Cardiac muscle cell (in vitro differentiated cells and primary cell): ENCODE results near the gene KNSTRN. TPM values are rescaled to one million over a fixed set of nuclear protein-coding genes. Genes with fewer than 3 reads are reported as not detected.

Experiments used
- DNase-seq, 2 donors: peaks; one replicate each; pipeline versions ENCODE4 v3.0.0 to v3.0.0-alpha.2; 2010 to 2017; ENCODE audit warnings: low read depth in 1 of 2, low spot score in 1 of 2
- H3K27ac ChIP-seq: fragments of 200-600 bp; sonication (generic); 2 replicates; pipeline ENCODE4 v1.5.1; 2016
- H3K27me3 ChIP-seq: fragments of 200-600 bp; sonication (generic); 2 replicates; pipeline ENCODE4 v1.6.0; 2016; ENCODE audit warnings: control low read depth
- H3K36me3 ChIP-seq: fragments of 200-600 bp; sonication (generic); 2 replicates; pipeline ENCODE4 v1.5.1; 2016; ENCODE audit warnings: control low read depth
- H3K4me1 ChIP-seq: fragments of 200-600 bp; sonication (generic); 2 replicates; pipeline ENCODE4 v1.8.1; 2017; ENCODE audit warnings: low read depth, mild to moderate bottlenecking, mixed run types
- H3K4me3 ChIP-seq: fragments of 200-600 bp; sonication (generic); 2 replicates; pipeline ENCODE4 v1.5.1; 2016; ENCODE audit warnings: mild to moderate bottlenecking
- H3K9me3 ChIP-seq: fragments of 200-600 bp; sonication (generic); 2 replicates; pipeline ENCODE4 v1.5.1; 2017; ENCODE audit warnings: low read depth, mild to moderate bottlenecking, control low read depth
- polyA plus RNA-seq: library from polyadenylated mRNA; unstranded; fragments of >200 nt; fragmentation: Nextera tagmentation; extraction: Ambion mirVana; gene quantifications from 2 replicates; pipeline ENCODE4 v1.2.1, GENCODE V29; 2016
- total RNA-seq: library from RNA; depleted of rRNA; stranded (reverse); fragments of >200 nt; gene quantifications from 2 replicates; pipeline ENCODE4 v1.2.3, GENCODE V29; 2016
- TF ChIP-seq, protein P1 (sequence below): IDR thresholded peaks from 2 replicates; pipeline ENCODE4 v1.5.1; 2012; ENCODE audit warnings: low read depth, mild to moderate bottlenecking, low read length

The KNSTRN gene
- total and polyA plus RNA-seq, 2 experiments from 2014 or later = 23.0 to 84.3 TPM

DNA sequence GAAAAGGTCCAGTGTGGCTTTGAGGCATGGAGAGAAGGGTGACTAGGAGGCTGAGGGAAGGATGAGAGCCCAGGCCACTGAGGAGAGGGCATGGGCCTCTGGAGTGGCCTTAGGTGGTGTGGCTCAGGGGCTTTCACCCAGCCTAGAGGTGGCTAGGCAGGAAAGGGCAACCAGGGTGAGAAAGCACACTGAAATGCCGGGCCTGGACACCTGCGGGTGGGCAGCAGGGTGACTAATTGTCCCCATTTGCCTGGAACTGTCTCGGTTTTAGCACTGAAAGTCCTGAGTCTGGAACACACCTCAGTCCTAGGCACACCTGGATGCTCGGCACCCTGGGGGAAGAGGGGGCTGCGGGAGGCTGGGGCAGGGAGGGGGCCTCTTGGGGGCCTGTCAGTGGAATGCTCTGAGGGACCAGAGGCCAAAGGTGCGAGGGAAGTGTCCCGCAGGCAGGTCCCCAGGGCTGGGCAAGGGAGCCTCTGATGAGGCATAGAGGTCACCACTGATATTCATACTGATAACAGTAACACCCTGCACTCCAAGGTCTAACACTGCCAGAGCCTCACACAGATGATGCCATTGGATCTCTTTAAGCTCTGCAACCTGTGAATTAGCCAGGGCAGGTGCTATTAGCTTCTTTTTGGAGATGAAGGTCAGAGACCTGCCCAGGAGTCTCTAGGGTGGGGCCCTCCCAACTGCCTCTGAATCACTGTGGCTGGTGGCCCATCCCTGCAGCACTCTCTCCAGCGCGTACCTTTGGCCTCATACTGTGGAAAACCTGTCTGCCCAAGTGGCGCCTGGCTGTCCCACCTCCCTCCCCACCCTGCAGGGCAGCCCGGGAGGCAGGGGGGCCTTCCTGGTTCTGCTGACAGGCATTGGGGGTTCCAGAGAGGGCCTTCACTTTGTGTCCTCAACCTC is 34.7 kb upstream of the KNSTRN start:
- Histone ChIP-seq H3K4me3 (no peak overlapping the region), H3K9me3 (no peaks in the 10 kb centered on the region), H3K4me1 (no peaks in the 10 kb centered on the region), H3K36me3 (no peaks in the 10 kb centered on the region), H3K27ac (no peak overlapping the region), H3K27me3 (no peaks in the 10 kb centered on the region)
- TF ChIP-seq, protein P1, sequence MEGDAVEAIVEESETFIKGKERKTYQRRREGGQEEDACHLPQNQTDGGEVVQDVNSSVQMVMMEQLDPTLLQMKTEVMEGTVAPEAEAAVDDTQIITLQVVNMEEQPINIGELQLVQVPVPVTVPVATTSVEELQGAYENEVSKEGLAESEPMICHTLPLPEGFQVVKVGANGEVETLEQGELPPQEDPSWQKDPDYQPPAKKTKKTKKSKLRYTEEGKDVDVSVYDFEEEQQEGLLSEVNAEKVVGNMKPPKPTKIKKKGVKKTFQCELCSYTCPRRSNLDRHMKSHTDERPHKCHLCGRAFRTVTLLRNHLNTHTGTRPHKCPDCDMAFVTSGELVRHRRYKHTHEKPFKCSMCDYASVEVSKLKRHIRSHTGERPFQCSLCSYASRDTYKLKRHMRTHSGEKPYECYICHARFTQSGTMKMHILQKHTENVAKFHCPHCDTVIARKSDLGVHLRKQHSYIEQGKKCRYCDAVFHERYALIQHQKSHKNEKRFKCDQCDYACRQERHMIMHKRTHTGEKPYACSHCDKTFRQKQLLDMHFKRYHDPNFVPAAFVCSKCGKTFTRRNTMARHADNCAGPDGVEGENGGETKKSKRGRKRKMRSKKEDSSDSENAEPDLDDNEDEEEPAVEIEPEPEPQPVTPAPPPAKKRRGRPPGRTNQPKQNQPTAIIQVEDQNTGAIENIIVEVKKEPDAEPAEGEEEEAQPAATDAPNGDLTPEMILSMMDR = no peak
- DNase-seq = no peak

DNA sequence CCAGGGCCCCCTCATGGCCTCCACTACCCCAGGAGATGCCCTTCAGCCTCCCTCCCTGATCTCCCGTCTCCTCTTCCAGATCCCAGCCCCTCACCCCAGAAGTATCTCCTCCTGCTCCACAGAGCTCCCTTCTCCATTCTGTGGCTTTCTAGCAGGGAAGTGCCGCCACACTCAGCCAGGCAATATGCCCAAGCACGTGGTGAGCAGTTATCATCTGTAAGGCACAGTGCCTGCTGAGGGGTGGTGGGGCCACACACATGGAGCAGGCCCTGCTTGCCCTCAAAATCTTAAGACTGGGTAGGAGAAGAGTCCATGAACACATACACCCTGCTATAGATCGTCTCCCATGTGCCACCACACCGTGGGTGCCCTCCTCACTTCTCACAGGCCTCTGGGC is 34.0 kb upstream of the KNSTRN start:
- DNase-seq = no peak
- Histone ChIP-seq H3K4me1 (no peaks in the 10 kb centered on the region), H3K27me3 (no peaks in the 10 kb centered on the region), H3K4me3 (no peak overlapping the region), H3K9me3 (no peaks in the 10 kb centered on the region), H3K27ac (no peak overlapping the region), H3K36me3 (no peaks in the 10 kb centered on the region)
- TF ChIP-seq, protein P1 = no peak

DNA sequence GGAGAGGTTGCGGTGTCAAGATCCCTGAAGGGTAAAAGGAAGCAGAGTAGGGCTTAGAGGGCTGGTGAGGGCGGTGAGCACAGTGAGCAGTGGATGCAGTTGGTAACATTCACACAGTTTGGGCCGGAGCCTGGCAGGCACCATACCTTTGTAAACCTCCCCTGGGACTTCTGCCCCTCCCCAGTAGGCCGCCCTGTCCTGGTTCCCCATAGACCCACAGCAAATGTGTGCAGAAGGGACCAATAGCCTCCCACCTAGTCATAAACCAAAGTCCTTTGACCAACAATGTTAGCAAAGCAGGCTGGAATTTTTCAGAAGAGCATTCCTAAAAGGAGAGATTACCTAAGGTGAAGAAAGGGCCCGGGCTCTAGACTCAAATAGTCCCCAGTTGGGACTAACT is 33.4 kb upstream of the KNSTRN start:
- Histone ChIP-seq H3K4me3 (no peak overlapping the region), H3K36me3 (no peaks in the 10 kb centered on the region), H3K4me1 (no peaks in the 10 kb centered on the region), H3K9me3 (no peaks in the 10 kb centered on the region), H3K27ac (no peak overlapping the region), H3K27me3 (no peaks in the 10 kb centered on the region)
- no peak for DNase-seq
- TF ChIP-seq, protein P1 = no peak

- no peak for DNase-seq
- no peaks in the 10 kb centered on the region for H3K4me1 ChIP-seq
- H3K9me3 ChIP-seq = no peaks in the 10 kb centered on the region
- no peak overlapping the region for H3K27ac ChIP-seq
- no peaks in the 10 kb centered on the region for H3K27me3 ChIP-seq
- TF ChIP-seq, protein P1 = no peak
- H3K36me3 ChIP-seq = no peaks in the 10 kb centered on the region
- no peak overlapping the region for H3K4me3 ChIP-seq
Observed at GRCh38 chr15:40352281-40352901, 30.1 kb upstream of the KNSTRN start.

DNA sequence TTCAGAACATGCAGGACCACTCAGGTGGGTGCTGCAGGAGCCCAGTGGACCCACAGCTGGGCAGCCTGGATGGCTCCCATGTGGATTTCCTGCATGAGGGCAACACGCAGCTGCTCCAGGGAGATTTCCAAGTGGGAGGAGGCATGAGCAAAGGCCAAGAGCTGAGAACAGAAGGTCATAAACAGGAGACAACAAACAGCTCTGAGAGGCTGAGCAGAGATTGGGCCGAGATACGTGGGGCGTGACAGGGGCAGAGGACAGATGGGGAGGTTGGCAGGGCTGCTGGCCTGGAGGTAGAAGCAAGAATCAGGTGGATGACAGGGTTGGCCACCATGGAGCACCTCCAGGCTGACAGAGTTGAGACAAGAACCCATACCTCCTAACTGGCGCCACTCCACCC is 28.8 kb upstream of the KNSTRN start:
- no peak for DNase-seq
- no peaks in the 10 kb centered on the region for H3K9me3 ChIP-seq
- no peaks in the 10 kb centered on the region for H3K27me3 ChIP-seq
- peaks cover 4% of the 10 kb centered on the region for H3K4me1 ChIP-seq
- no peaks in the 10 kb centered on the region for H3K36me3 ChIP-seq
- TF ChIP-seq, protein P1 = no peak
- no peak overlapping the region for H3K27ac ChIP-seq
- no peak overlapping the region for H3K4me3 ChIP-seq
